Type B pancreatic cell (in vitro differentiated cells): ENCODE results near the gene PSMD7. TPM values are rescaled to one million over a fixed set of nuclear protein-coding genes. Genes with fewer than 3 reads are reported as not detected.
"Not testable (repeated sequence)": the region's sequence is repeated elsewhere in the genome, so short reads cannot be mapped to it uniquely, and the experiment has no call there.

ENCODE experiments used
- DNase-seq: peaks from one replicate; pipeline ENCODE4 v3.0.0; 2021; ENCODE audit warnings: mixed read lengths; ENCODE audit not compliant: unreplicated experiment; ENCODE audit errors: extremely low spot score
- H3K27ac Mint-ChIP-seq: 2 replicates; pipeline ENCODE4 v1.8.0; 2021; ENCODE audit warnings: mild to moderate bottlenecking, mixed read lengths
- H3K27me3 Mint-ChIP-seq: 2 replicates; pipeline ENCODE4 v1.8.0; 2021; ENCODE audit warnings: mixed read lengths
- H3K36me3 Mint-ChIP-seq: 2 replicates; pipeline ENCODE4 v1.8.0; 2021; ENCODE audit warnings: mixed read lengths
- H3K4me1 Mint-ChIP-seq: one replicate; pipeline ENCODE4 v1.8.0; 2021; ENCODE audit warnings: mixed read lengths; ENCODE audit not compliant: unreplicated experiment
- H3K4me3 Mint-ChIP-seq: 2 replicates; pipeline ENCODE4 v1.8.0; 2021; ENCODE audit warnings: mild to moderate bottlenecking, mixed read lengths
- H3K9me3 Mint-ChIP-seq: 2 replicates; pipeline ENCODE4 v1.8.0; 2021; ENCODE audit warnings: mixed read lengths
- total RNA-seq: library from RNA; stranded (reverse); gene quantifications from 2 replicates; pipeline ENCODE4 v1.2.1, GENCODE V29; 2021; ENCODE audit warnings: low replicate concordance

Gene PSMD7
- total RNA-seq, 1 donor from 2014 or later, result 91.3 TPM

DNA sequence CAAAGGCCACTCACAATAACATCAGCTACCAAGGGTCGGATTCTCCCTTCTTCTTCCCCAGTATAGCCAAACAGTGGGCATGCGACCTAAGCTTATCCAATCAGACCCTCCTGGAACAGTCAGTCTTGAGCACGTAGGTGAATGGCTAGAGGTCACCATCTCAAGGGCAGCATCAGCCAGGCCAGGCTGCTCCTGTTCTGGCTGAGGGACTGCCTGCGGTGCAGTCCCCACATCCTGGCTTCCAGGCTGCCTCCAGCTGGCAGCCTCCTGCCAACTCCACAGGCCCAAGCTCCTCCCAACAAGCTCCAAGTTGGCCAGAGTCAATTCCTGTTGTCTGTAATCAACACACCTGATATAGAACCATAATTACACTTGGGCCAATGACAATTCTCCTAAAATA is 56.4 kb downstream of the PSMD7 start:
- H3K27ac Mint-ChIP-seq, H3K4me3 Mint-ChIP-seq, H3K9me3 Mint-ChIP-seq, H3K36me3 Mint-ChIP-seq, H3K4me1 Mint-ChIP-seq, DNase-seq, H3K27me3 Mint-ChIP-seq: not testable (repeated sequence)

Other genes starting within 250 kb of the PSMD7 start
- 5.1 and 5.6 TPM in 2 replicates for gene NPIPB15, start 79.5 kb downstream of the PSMD7 start, total RNA-seq
- gene CLEC18B, start 124.7 kb downstream of the PSMD7 start, total RNA-seq, result 0.69 and 8.2 TPM in 2 replicates